GM12878 (cell line): Measurements from ENCODE around the gene PHF3.

Experiments used
- BCL3 ChIP-seq: IDR thresholded peaks from 2 replicates; pipeline ENCODE4 v1.6.1; 2011; ENCODE audit warnings: borderline replicate concordance, low read depth, mild to moderate bottlenecking, moderate library complexity, low read length; ENCODE audit not compliant: insufficient read depth, poor library complexity, severe bottlenecking
- CBX5 ChIP-seq: sonication (generic); IDR thresholded peaks from 2 replicates; pipeline ENCODE4 v1.6.1; 2016; ENCODE audit warnings: low read depth, moderate library complexity, mild to moderate bottlenecking, inconsistent platforms

DNA sequence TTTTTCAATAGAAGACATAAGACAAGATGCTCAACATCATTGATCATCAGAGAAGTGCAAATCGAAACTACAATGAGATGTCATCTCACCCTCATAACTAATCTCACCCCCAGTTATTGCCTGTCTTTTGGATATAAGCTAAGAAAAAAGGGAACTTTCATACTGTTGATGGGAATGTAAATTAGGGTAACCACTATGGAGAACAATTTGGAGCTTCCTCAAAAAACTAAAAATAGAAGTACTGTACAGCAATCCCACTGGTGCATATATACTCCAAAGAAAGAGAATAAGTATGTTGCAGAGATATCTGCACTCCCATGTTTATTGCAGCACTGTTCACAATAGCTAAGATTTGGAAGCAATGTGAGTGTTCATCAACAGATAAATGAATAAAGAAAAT is 26.4 kb upstream of the PHF3 start:
- TF ChIP-seq BCL3 (no peak), CBX5 (no peak)
